ENCODE results near the gene NKAIN4.

Gene NKAIN4

GRCh38 chr20:63234693-63235398 is 19.4 kb downstream of the NKAIN4 start:
- H3K36me3 ChIP-seq (replicated peaks; ENCODE audit: insufficient read depth, low read length) = no peaks in the 10 kb centered on the region
- H3K4me1 ChIP-seq (ENCODE audit: low read length) = no peaks in the 10 kb centered on the region
- TF ChIP-seq EZH2phosphoT487 (IDR thresholded peaks at IDR 0.05; ENCODE audit: low read length) = no peak
- TF ChIP-seq, protein P1, sequence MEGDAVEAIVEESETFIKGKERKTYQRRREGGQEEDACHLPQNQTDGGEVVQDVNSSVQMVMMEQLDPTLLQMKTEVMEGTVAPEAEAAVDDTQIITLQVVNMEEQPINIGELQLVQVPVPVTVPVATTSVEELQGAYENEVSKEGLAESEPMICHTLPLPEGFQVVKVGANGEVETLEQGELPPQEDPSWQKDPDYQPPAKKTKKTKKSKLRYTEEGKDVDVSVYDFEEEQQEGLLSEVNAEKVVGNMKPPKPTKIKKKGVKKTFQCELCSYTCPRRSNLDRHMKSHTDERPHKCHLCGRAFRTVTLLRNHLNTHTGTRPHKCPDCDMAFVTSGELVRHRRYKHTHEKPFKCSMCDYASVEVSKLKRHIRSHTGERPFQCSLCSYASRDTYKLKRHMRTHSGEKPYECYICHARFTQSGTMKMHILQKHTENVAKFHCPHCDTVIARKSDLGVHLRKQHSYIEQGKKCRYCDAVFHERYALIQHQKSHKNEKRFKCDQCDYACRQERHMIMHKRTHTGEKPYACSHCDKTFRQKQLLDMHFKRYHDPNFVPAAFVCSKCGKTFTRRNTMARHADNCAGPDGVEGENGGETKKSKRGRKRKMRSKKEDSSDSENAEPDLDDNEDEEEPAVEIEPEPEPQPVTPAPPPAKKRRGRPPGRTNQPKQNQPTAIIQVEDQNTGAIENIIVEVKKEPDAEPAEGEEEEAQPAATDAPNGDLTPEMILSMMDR (IDR thresholded peaks at IDR 0.05; ENCODE audit: low read length) = peak; percentile 44
- H2AFZ ChIP-seq (ENCODE audit: low read length) = no peak overlapping the region
- no peak overlapping the region for H3K4me3 ChIP-seq (ENCODE audit: low read length)
- no peaks in the 10 kb centered on the region for H3F3A ChIP-seq (ENCODE audit: insufficient read depth, low read length)
- DNase-seq = no peak
- H3K9me3 ChIP-seq (replicated peaks; ENCODE audit: insufficient read depth, low read length) = no peaks in the 10 kb centered on the region
- no peak overlapping the region for H3K27ac ChIP-seq (ENCODE audit: low read length)
- no peaks in the 10 kb centered on the region for H3K9me2 ChIP-seq (replicated peaks; ENCODE audit: insufficient read depth, low read length)
- peaks cover 98% of the 10 kb centered on the region for H3K27me3 ChIP-seq (replicated peaks; ENCODE audit: insufficient read depth, low read length)
- no peak overlapping the region for H3K4me2 ChIP-seq (ENCODE audit: low read depth, low read length)
- H3K79me2 ChIP-seq (ENCODE audit: low read length) = no peaks in the 10 kb centered on the region
- no peak overlapping the region for H3K9ac ChIP-seq (ENCODE audit: low read length)
- H4K20me1 ChIP-seq (ENCODE audit: insufficient read depth, low read length) = no peaks in the 10 kb centered on the region

- H2AFZ ChIP-seq (ENCODE audit: low read length) = no peak overlapping the region
Measured at GRCh38 chr20:63233924-63234323, 20.3 kb downstream of the NKAIN4 start.

GRCh38 chr20:63233061-63233344 is 21.3 kb downstream of the NKAIN4 start:
- no peak for DNase-seq

More at GRCh38 chr20:63233924-63234323, 20.3 kb downstream of the NKAIN4 start:
- no peak overlapping the region for H3K4me3 ChIP-seq (ENCODE audit: low read length)
- no peaks in the 10 kb centered on the region for H3K9me3 ChIP-seq (replicated peaks; ENCODE audit: insufficient read depth, low read length)
- H3K79me2 ChIP-seq (ENCODE audit: low read length) = no peaks in the 10 kb centered on the region
- H3K4me1 ChIP-seq (ENCODE audit: low read length) = no peaks in the 10 kb centered on the region
- no peak overlapping the region for H3K27ac ChIP-seq (ENCODE audit: low read length)
- H4K20me1 ChIP-seq (ENCODE audit: insufficient read depth, low read length) = no peaks in the 10 kb centered on the region
- H3K4me2 ChIP-seq (ENCODE audit: low read depth, low read length) = no peak overlapping the region
- no peak for DNase-seq
- no peaks in the 10 kb centered on the region for H3F3A ChIP-seq (ENCODE audit: insufficient read depth, low read length)
- no peaks in the 10 kb centered on the region for H3K9me2 ChIP-seq (replicated peaks; ENCODE audit: insufficient read depth, low read length)
- no peak for TF ChIP-seq EZH2 (optimal IDR thresholded peaks at IDR 0.05; ENCODE audit: low read depth, low read length)
- TF ChIP-seq EZH2phosphoT487 (IDR thresholded peaks at IDR 0.05; ENCODE audit: low read length) = no peak
- TF ChIP-seq, protein P1 (IDR thresholded peaks at IDR 0.05; ENCODE audit: low read length) = no peak
- H3K36me3 ChIP-seq (replicated peaks; ENCODE audit: insufficient read depth, low read length) = no peaks in the 10 kb centered on the region
- no peak overlapping the region for H3K9ac ChIP-seq (ENCODE audit: low read length)
- peaks cover 98% of the 10 kb centered on the region for H3K27me3 ChIP-seq (replicated peaks; ENCODE audit: insufficient read depth, low read length)

More at GRCh38 chr20:63233061-63233344, 21.3 kb downstream of the NKAIN4 start:
- Histone ChIP-seq H3K79me2 (ENCODE audit: low read length) (no peaks in the 10 kb centered on the region), H3K4me3 (ENCODE audit: low read length) (no peak overlapping the region), H3K27ac (ENCODE audit: low read length) (no peak overlapping the region), H3K9ac (ENCODE audit: low read length) (no peak overlapping the region), H3K4me1 (ENCODE audit: low read length) (no peaks in the 10 kb centered on the region), H3K9me3 (replicated peaks; ENCODE audit: insufficient read depth, low read length) (no peaks in the 10 kb centered on the region), H3K27me3 (replicated peaks; ENCODE audit: insufficient read depth, low read length) (peaks cover 98% of the 10 kb centered on the region), H2AFZ (ENCODE audit: low read length) (no peak overlapping the region), H3K4me2 (ENCODE audit: low read depth, low read length) (no peak overlapping the region), H4K20me1 (ENCODE audit: insufficient read depth, low read length) (no peaks in the 10 kb centered on the region), H3K36me3 (replicated peaks; ENCODE audit: insufficient read depth, low read length) (no peaks in the 10 kb centered on the region), H3F3A (ENCODE audit: insufficient read depth, low read length) (no peaks in the 10 kb centered on the region), H3K9me2 (replicated peaks; ENCODE audit: insufficient read depth, low read length) (no peaks in the 10 kb centered on the region)
- TF ChIP-seq, protein P1 (IDR thresholded peaks at IDR 0.05; ENCODE audit: low read length) = no peak
- no peak for TF ChIP-seq EZH2 (optimal IDR thresholded peaks at IDR 0.05; ENCODE audit: low read depth, low read length)
- no peak for TF ChIP-seq EZH2phosphoT487 (IDR thresholded peaks at IDR 0.05; ENCODE audit: low read length)
